IMR-90 (cell line): ENCODE data around the gene CHST6. TPM values are rescaled to one million over a fixed set of nuclear protein-coding genes. Genes with fewer than 3 reads are reported as not detected.
"Not testable (repeated sequence)": the region's sequence is repeated elsewhere in the genome, so short reads cannot be mapped to it uniquely, and the experiment has no call there.

ENCODE experiments used
- ATAC-seq: fragments of 200-7000 bp; cut with Tn5 transposase; 2 replicates; pipeline ENCODE4 v1.9.1; 2020; ENCODE audit warnings: low read depth, mild to moderate bottlenecking, moderate library complexity
- BruUV-seq: library from RNA; stranded (reverse); fragments of 400-500 nt; replicated peaks from 2 replicates; lab custom pipeline; 2021; lab: Mats Ljungman, UMichigan
- CTCF ChIA-PET: fragments of 300-600 bp; formaldehyde crosslinking; extraction: SDS; loops from one replicate; lab custom pipeline; 2021; ENCODE audit warnings: antibody characterized with exemption; lab: Yijun Ruan, JAX
- POLR2A ChIA-PET: fragments of 300-600 bp; sonication (Branson Sonifier 250); formaldehyde crosslinking; loops from one replicate; lab custom pipeline; 2022; ENCODE audit warnings: antibody characterized with exemption; ENCODE audit not compliant: unreplicated experiment; lab: Charles Lee
- DNase-seq: peaks from one replicate; pipeline ENCODE4 v3.0.0; 2013
- H2AFZ ChIP-seq: replicated peaks from 2 replicates; pipeline ENCODE3; 2013; ENCODE audit warnings: low read length, mild to moderate bottlenecking; ENCODE audit not compliant: poor library complexity
- H2AK5ac ChIP-seq: 2 replicates; pipeline ENCODE4 v1.6.1; 2013; ENCODE audit warnings: low read depth, low read length, inconsistent platforms
- H2AK9ac ChIP-seq: replicated peaks from 2 replicates; pipeline ENCODE3; 2013; ENCODE audit warnings: mild to moderate bottlenecking, low read depth, low read length, moderate library complexity; ENCODE audit not compliant: poor library complexity
- H2BK120ac ChIP-seq: 2 replicates; pipeline ENCODE4 v1.6.1; 2013; ENCODE audit warnings: low read depth, low read length, inconsistent platforms
- H2BK15ac ChIP-seq: 3 replicates; pipeline ENCODE4 v1.6.1; 2013; ENCODE audit warnings: low read depth, low read length, inconsistent platforms
- H2BK20ac ChIP-seq: 2 replicates; pipeline ENCODE4 v1.6.1; 2013; ENCODE audit warnings: low read depth, mild to moderate bottlenecking, inconsistent platforms, low read length, moderate library complexity
- H2BK5ac ChIP-seq: 2 replicates; pipeline ENCODE4 v1.6.1; 2013; ENCODE audit warnings: mild to moderate bottlenecking, low read depth, low read length, inconsistent platforms; ENCODE audit not compliant: poor library complexity, severe bottlenecking
- H3K14ac ChIP-seq: replicated peaks from 2 replicates; pipeline ENCODE4 v1.6.1; 2013; ENCODE audit warnings: low read depth, low read length, inconsistent platforms
- H3K18ac ChIP-seq: 2 replicates; pipeline ENCODE4 v1.6.1; 2013; ENCODE audit warnings: low read depth, low read length, control low read depth
- H3K23ac ChIP-seq: 2 replicates; pipeline ENCODE4 v1.6.1; 2013; ENCODE audit warnings: low read depth, low read length, inconsistent platforms
- H3K27ac ChIP-seq: 2 replicates; pipeline ENCODE4 v1.5.1; 2013; ENCODE audit warnings: mild to moderate bottlenecking, control low read depth, low read length; ENCODE audit not compliant: insufficient read depth
- H3K27me3 ChIP-seq: 2 replicates; pipeline ENCODE4 v1.6.1; 2013; ENCODE audit warnings: low read length; ENCODE audit not compliant: control insufficient read depth, insufficient read depth
- H3K36me3 ChIP-seq: 2 replicates; pipeline ENCODE4 v1.6.1; 2013; ENCODE audit warnings: low read length, mixed read lengths; ENCODE audit not compliant: control insufficient read depth, insufficient read depth
- H3K4ac ChIP-seq: 2 replicates; pipeline ENCODE4 v1.6.1; 2013; ENCODE audit warnings: low read depth, low read length, inconsistent platforms
- H3K4me1 ChIP-seq: 2 replicates; pipeline ENCODE4 v1.6.1; 2013; ENCODE audit warnings: low read length, mixed read lengths; ENCODE audit not compliant: control insufficient read depth, insufficient read depth
- H3K4me2 ChIP-seq: 2 replicates; pipeline ENCODE4 v1.6.1; 2013; ENCODE audit warnings: low read depth, mild to moderate bottlenecking, control low read depth, low read length, moderate library complexity
- H3K4me3 ChIP-seq: 2 replicates; pipeline ENCODE4 v1.5.1; 2013; ENCODE audit warnings: low read depth, mild to moderate bottlenecking, control low read depth, low read length, moderate library complexity; ENCODE audit not compliant: insufficient read depth
- H3K56ac ChIP-seq: 2 replicates; pipeline ENCODE4 v1.6.1; 2013; ENCODE audit warnings: low read length, inconsistent platforms; ENCODE audit not compliant: insufficient read depth; ENCODE audit errors: extremely low read depth
- H3K79me1 ChIP-seq, 2 experiments: 2 replicates each; pipeline ENCODE4 v1.6.1; 2013; ENCODE audit warnings: low read length in 2 of 2, inconsistent platforms in 1 of 2, low read depth in 1 of 2
- H3K9ac ChIP-seq: 2 replicates; pipeline ENCODE4 v1.6.1; 2013; ENCODE audit warnings: low read depth, low read length, control low read depth
- H3K9me1 ChIP-seq: 2 replicates; pipeline ENCODE4 v1.6.1; 2013; ENCODE audit warnings: low read length, inconsistent platforms; ENCODE audit not compliant: insufficient read depth
- H3K9me3 ChIP-seq: 2 replicates; pipeline ENCODE4 v1.6.1; 2013; ENCODE audit warnings: low read length; ENCODE audit not compliant: control insufficient read depth, insufficient read depth
- H4K20me1 ChIP-seq: 2 replicates; pipeline ENCODE4 v1.6.1; 2013; ENCODE audit warnings: low read length, inconsistent platforms; ENCODE audit not compliant: insufficient read depth
- H4K5ac ChIP-seq: 2 replicates; pipeline ENCODE4 v1.6.1; 2013; ENCODE audit warnings: mild to moderate bottlenecking, low read depth, low read length, control low read depth
- H4K8ac ChIP-seq, 2 experiments: 2 replicates each; pipeline ENCODE4 v1.6.1; 2013; ENCODE audit warnings: low read depth in 2 of 2, low read length in 2 of 2, control low read depth in 1 of 2, inconsistent platforms in 1 of 2
- H4K91ac ChIP-seq: 2 replicates; pipeline ENCODE4 v1.6.1; 2013; ENCODE audit warnings: low read depth, low read length, inconsistent platforms; ENCODE audit not compliant: insufficient read depth
- whole genome bisulfite sequencing, 2 experiments: methylation state at CpG; one replicate each; pipeline versions ENCODE4 v1.1.5 to v1.1.7; 2013; ENCODE audit warnings: missing lambda C conversion rate in 2 of 2; ENCODE audit not compliant: insufficient read length in 1 of 2; ENCODE audit errors: extremely low coverage in 2 of 2; 5-methylcytosine and 5-hydroxymethylcytosine counted together
- dilution Hi-C: fragments of 300-500 bp; cut with HindIII; formaldehyde crosslinking; loops from one replicate; pipeline ENCODE4 v1.14.3; 2018; ENCODE audit warnings: low sequenced_read_pairs; ENCODE audit not compliant: unreplicated experiment
- in situ Hi-C: fragments of 300-500 bp; cut with MboI; formaldehyde crosslinking; loops from 3 replicates; pipeline ENCODE4 v1.14.3; 2019; ENCODE audit warnings: low sequenced_read_pairs, inconsistent platforms, mixed read lengths
- intact Hi-C: fragments of 100-400 bp; cut with micrococcal nuclease; formaldehyde crosslinking; loops from 2 replicates; pipeline ENCODE4 v1.10.0; 2022
- polyA plus RNA-seq, 3 experiments: library from polyadenylated mRNA; depleted of rRNA; stranded (reverse); fragments of >200 nt; gene quantifications; 2 replicates each; pipeline ENCODE4 v1.2.3, GENCODE V29; 2012; ENCODE audit warnings: low replicate concordance in 1 of 3
- total RNA-seq: library from RNA; depleted of rRNA; stranded (reverse); fragments of >200 nt; gene quantifications from 2 replicates; pipeline ENCODE4 v1.2.3, GENCODE V29; 2012

Gene CHST6
- total and polyA plus RNA-seq, 2 of the 4 experiments (the other 2 are of a cell fraction): under 0.01 to 0.12 TPM

DNA sequence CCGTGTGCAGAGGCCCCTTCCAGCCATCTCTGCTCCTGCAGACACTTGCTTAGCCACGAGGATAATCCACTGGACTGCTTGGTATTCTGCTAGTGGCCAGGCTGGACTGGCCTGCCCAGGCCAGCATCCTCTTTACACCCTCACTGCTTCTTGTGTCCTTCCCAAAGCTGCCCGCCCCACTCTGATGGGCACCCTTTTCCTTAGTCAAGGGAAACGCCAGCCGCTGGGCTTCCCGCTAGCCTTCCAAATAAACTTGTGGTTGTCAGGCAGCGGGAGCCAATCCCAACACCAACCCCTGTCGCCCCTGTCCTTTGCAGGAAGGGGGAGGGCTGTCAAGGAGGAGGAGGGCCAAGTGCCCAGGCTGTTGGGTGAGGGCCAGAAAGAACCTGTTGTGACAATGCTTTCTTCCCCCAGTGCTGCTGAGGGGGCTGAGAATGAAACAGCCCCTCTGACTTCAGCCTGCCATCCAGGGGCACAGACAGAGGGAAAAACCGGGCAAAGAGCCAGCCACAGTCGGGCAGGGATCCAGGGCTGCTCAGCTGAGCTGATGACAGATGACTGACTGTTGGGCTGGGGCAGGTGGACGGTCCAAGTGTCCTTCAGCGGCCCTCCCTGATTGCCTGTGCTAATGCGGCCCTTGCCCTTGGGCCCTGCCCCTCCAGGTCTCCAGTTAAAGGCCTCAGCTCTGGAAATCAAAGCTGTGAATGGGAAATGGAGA lies 3.5 kb upstream of the CHST6 start:
- dilution Hi-C loops: not testable (repeated sequence)

More for the DNA sequence above, 3.5 kb upstream of the CHST6 start:
- H3K9me1 ChIP-seq, H4K91ac ChIP-seq, H2AK5ac ChIP-seq, H2BK15ac ChIP-seq, H4K20me1 ChIP-seq, H3K4me1 ChIP-seq, H2AFZ ChIP-seq, BruUV-seq, POLR2A ChIA-PET, DNase-seq, H3K4ac ChIP-seq, in situ Hi-C loops, H2BK5ac ChIP-seq, H3K56ac ChIP-seq, H3K9me3 ChIP-seq, H4K8ac ChIP-seq, intact Hi-C loops, H2BK20ac ChIP-seq, H3K23ac ChIP-seq, H4K5ac ChIP-seq, CTCF ChIA-PET, H3K4me2 ChIP-seq, H2BK120ac ChIP-seq, H2AK9ac ChIP-seq, H3K18ac ChIP-seq, H3K27ac ChIP-seq, H3K4me3 ChIP-seq, H3K36me3 ChIP-seq, H3K9ac ChIP-seq, H3K14ac ChIP-seq, ATAC-seq, H3K79me1 ChIP-seq: not testable (repeated sequence)
- no CpG with 5 or more reads among the region's 13 CpGs for WGBS, 2 experiments
- peaks cover 16% of the 10 kb centered on the region for H3K27me3 ChIP-seq
